ENCODE results near the gene MAP1A. TPM values are rescaled to one million over a fixed set of nuclear protein-coding genes. Genes with fewer than 3 reads are reported as not detected.

The MAP1A gene
- total and polyA plus RNA-seq, 2 of the 13 experiments (the other 11 are each of a cell fraction or from before 2014, with no cell fraction given): 0.01 to 0.07 TPM

DNA sequence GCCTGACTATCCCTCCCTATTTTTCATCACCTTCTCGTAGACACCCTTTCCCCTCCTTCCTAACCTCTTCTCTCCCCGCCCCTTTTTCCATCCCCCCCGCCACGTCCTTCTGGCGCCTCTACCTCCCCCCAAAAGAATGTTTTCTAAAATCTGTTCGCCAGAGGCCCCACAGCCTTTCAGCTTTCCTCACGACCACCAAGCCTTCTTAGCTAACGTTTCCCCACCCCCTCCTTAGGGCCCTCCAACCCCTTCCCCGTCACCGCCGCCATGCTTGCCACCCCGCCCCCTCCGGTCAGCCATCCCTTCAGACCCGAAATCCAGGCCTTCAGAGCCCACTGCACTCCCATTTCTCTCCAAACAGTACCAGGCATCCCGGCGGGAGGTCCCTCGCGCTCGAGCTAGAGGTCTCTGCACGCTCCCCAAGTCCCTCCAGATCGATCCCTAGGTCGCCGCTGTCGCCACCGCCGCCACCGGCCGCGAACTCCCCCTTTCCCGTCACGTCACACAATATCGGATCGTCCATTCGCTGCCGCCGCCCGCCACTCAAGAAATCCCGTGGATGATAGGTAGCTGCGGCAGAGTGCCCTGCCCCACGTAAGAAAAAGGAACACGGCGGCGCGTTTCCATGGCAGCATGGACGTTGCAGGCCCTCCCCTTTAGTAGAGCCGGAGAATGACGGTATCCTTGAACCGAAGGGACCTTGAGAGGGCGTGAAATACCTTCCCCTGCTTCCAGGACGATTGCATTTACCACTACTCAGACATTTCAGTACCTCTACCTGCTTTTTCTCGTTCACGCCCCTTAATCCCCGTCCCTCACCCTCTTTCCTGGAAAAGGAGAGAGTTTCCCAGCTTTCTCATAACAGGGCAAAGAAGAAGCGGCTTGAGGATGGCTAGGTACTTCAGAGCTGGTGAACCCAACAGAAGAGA lies 24.5 kb upstream of the MAP1A start, which contains the start of gene TP53BP1 (continued):
- TF ChIP-seq YEATS2 (CRISPR knock-in tag; IDR thresholded peaks at IDR 0.05; ENCODE audit: borderline replicate concordance) (peak; percentile 48; the same call in 1 of the 2 replicates), FIP1L1 (IDR thresholded peaks at IDR 0.05; ENCODE audit: borderline replicate concordance, insufficient read depth, low read depth, low read length) (no peak), EHMT2 (IDR thresholded peaks at IDR 0.05; ENCODE audit: borderline replicate concordance, low read depth, low read length) (no peak), PITX1 (CRISPR knock-in tag; IDR thresholded peaks at IDR 0.05) (peak; percentile 24; the same call in 1 of the 2 replicates), RFX1 (IDR thresholded peaks at IDR 0.05) (peak; percentile 89), GZF1 (CRISPR knock-in tag; IDR thresholded peaks at IDR 0.05) (no peak), SP2 (CRISPR knock-in tag; IDR thresholded peaks at IDR 0.05) (peak; percentile 98), ZNF3 (CRISPR knock-in tag; IDR thresholded peaks at IDR 0.05) (no peak), ZNF607 (CRISPR knock-in tag; IDR thresholded peaks at IDR 0.05; ENCODE audit: borderline replicate concordance) (no peak), SPEN (CRISPR knock-in tag; IDR thresholded peaks at IDR 0.05; ENCODE audit: low read depth) (0 out of 2 replicates have a peak, but pooled peaks have one; percentile 18), ZNF367 (CRISPR knock-in tag; IDR thresholded peaks at IDR 0.05; ENCODE audit: borderline replicate concordance) (no peak), HDAC1 (CRISPR knock-in tag; IDR thresholded peaks at IDR 0.05) (peak; percentile 69), ZNF468 (CRISPR knock-in tag; IDR thresholded peaks at IDR 0.05) (no peak), ZNF44 (CRISPR knock-in tag; IDR thresholded peaks at IDR 0.05) (0 out of 2 replicates have a peak, but pooled peaks have one; percentile 29), NBN (conservative IDR thresholded peaks at IDR 0.05) (no peak), ZNF629 (CRISPR knock-in tag; conservative IDR thresholded peaks at IDR 0.05) (no peak), ZNF709 (CRISPR knock-in tag; IDR thresholded peaks at IDR 0.05) (no peak)
- TF ChIP-seq, protein P1, sequence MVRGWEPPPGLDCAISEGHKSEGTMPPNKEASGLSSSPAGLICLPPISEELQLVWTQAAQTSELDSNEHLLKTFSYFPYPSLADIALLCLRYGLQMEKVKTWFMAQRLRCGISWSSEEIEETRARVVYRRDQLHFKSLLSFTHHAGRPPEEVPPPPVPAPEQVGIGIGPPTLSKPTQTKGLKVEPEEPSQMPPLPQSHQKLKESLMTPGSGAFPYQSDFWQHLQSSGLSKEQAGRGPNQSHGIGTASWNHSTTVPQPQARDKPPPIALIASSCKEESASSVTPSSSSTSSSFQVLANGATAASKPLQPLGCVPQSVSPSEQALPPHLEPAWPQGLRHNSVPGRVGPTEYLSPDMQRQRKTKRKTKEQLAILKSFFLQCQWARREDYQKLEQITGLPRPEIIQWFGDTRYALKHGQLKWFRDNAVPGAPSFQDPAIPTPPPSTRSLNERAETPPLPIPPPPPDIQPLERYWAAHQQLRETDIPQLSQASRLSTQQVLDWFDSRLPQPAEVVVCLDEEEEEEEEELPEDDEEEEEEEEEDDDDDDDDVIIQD (CRISPR knock-in tag; IDR thresholded peaks at IDR 0.05; ENCODE audit: low read depth): 0 out of 2 replicates have a peak, but pooled peaks have one; percentile 27
- TF ChIP-seq, protein P2, sequence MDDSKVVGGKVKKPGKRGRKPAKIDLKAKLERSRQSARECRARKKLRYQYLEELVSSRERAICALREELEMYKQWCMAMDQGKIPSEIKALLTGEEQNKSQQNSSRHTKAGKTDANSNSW (CRISPR knock-in tag; IDR thresholded peaks at IDR 0.05; ENCODE audit: borderline replicate concordance): 0 out of 2 replicates have a peak, but pooled peaks have one; percentile 16
- TF ChIP-seq, protein P3, sequence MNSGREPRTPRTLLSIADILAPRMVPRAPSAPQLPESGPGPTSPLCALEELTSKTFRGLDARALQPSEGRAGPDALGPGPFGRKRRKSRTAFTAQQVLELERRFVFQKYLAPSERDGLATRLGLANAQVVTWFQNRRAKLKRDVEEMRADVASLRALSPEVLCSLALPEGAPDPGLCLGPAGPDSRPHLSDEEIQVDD (CRISPR knock-in tag; IDR thresholded peaks at IDR 0.05; ENCODE audit: borderline replicate concordance): no peak
- TF ChIP-seq, protein P4, sequence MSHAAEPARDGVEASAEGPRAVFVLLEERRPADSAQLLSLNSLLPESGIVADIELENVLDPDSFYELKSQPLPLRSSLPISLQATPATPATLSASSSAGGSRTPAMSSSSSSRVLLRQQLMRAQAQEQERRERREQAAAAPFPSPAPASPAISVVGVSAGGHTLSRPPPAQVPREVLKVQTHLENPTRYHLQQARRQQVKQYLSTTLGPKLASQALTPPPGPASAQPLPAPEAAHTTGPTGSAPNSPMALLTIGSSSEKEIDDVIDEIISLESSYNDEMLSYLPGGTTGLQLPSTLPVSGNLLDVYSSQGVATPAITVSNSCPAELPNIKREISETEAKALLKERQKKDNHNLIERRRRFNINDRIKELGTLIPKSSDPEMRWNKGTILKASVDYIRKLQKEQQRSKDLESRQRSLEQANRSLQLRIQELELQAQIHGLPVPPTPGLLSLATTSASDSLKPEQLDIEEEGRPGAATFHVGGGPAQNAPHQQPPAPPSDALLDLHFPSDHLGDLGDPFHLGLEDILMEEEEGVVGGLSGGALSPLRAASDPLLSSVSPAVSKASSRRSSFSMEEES (CRISPR knock-in tag; IDR thresholded peaks at IDR 0.05): no peak
- TF ChIP-seq, protein P5, sequence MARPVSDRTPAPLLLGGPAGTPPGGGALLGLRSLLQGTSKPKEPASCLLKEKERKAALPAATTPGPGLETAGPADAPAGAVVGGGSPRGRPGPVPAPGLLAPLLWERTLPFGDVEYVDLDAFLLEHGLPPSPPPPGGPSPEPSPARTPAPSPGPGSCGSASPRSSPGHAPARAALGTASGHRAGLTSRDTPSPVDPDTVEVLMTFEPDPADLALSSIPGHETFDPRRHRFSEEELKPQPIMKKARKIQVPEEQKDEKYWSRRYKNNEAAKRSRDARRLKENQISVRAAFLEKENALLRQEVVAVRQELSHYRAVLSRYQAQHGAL (CRISPR knock-in tag; IDR thresholded peaks at IDR 0.05; ENCODE audit: not compliant biosample characterization): no peak
- TF ChIP-seq, protein P6, sequence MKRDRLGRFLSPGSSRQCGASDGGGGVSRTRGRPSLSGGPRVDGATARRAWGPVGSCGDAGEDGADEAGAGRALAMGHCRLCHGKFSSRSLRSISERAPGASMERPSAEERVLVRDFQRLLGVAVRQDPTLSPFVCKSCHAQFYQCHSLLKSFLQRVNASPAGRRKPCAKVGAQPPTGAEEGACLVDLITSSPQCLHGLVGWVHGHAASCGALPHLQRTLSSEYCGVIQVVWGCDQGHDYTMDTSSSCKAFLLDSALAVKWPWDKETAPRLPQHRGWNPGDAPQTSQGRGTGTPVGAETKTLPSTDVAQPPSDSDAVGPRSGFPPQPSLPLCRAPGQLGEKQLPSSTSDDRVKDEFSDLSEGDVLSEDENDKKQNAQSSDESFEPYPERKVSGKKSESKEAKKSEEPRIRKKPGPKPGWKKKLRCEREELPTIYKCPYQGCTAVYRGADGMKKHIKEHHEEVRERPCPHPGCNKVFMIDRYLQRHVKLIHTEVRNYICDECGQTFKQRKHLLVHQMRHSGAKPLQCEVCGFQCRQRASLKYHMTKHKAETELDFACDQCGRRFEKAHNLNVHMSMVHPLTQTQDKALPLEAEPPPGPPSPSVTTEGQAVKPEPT (CRISPR knock-in tag; IDR thresholded peaks at IDR 0.05; ENCODE audit: low read depth): no peak

All from HepG2 (cell line).